GM23338 (cell line): ENCODE results near the gene CNOT1. TPM values are rescaled to one million over a fixed set of nuclear protein-coding genes. Genes with fewer than 3 reads are reported as not detected.

Experiments
- ATAC-seq: fragments of 200-7000 bp; cut with Tn5 transposase; 3 replicates; pipeline ENCODE4 v1.9.1; 2020
- DNase-seq: peaks from one replicate; pipeline ENCODE4 v3.0.0-alpha.2; 2015; ENCODE audit warnings: low spot score
- H2AFZ ChIP-seq: fragments of 200-600 bp; sonication (generic); 2 replicates; pipeline ENCODE4 v1.8.0; 2016; ENCODE audit warnings: antibody characterized with exemption, mild to moderate bottlenecking, moderate library complexity
- H3F3A ChIP-seq: fragments of 200-600 bp; sonication (generic); replicated peaks from 2 replicates; pipeline ENCODE4 v1.8.0; 2017; ENCODE audit warnings: antibody characterized with exemption, mixed run types, low read depth
- H3K27ac ChIP-seq: fragments of 200-600 bp; sonication (generic); 2 replicates; pipeline ENCODE4 v1.6.1; 2016; ENCODE audit warnings: low read depth
- H3K27me3 ChIP-seq: fragments of 200-600 bp; sonication (generic); 2 replicates; pipeline ENCODE4 v1.8.0; 2016; ENCODE audit warnings: mild to moderate bottlenecking, mixed run types, moderate library complexity; ENCODE audit not compliant: insufficient read depth
- H3K36me3 ChIP-seq: fragments of 200-600 bp; sonication (generic); 2 replicates; pipeline ENCODE4 v1.8.0; 2016; ENCODE audit warnings: mild to moderate bottlenecking; ENCODE audit not compliant: insufficient read depth
- H3K4me1 ChIP-seq: fragments of 200-600 bp; sonication (generic); 2 replicates; pipeline ENCODE4 v1.8.0; 2016; ENCODE audit warnings: mild to moderate bottlenecking, moderate library complexity; ENCODE audit not compliant: insufficient read depth
- H3K4me2 ChIP-seq: fragments of 200-600 bp; sonication (generic); 2 replicates; pipeline ENCODE4 v1.7.1; 2017; ENCODE audit warnings: mixed run types
- H3K4me3 ChIP-seq: fragments of 200-600 bp; sonication (generic); 2 replicates; pipeline ENCODE4 v1.6.1; 2016; ENCODE audit warnings: mixed run types
- H3K79me2 ChIP-seq: fragments of 200-600 bp; sonication (generic); replicated peaks from 2 replicates; pipeline ENCODE4 v1.8.0; 2017; ENCODE audit warnings: mild to moderate bottlenecking; ENCODE audit not compliant: insufficient read depth
- H3K9me2 ChIP-seq: fragments of 200-600 bp; sonication (generic); 2 replicates; pipeline ENCODE4 v1.8.0; 2017; ENCODE audit not compliant: insufficient read depth
- H4K20me1 ChIP-seq: fragments of 200-600 bp; sonication (generic); replicated peaks from 2 replicates; pipeline ENCODE4 v1.8.0; 2017; ENCODE audit warnings: mild to moderate bottlenecking; ENCODE audit not compliant: insufficient read depth
- H3K27ac Mint-ChIP-seq: 2 replicates; pipeline ENCODE4 v1.8.0; 2020; ENCODE audit warnings: inconsistent platforms, mild to moderate bottlenecking, moderate library complexity, mixed read lengths
- H3K27me3 Mint-ChIP-seq: 3 replicates; pipeline ENCODE4 v1.8.0; 2022; ENCODE audit warnings: low read depth, mild to moderate bottlenecking, moderate library complexity, mixed read lengths, inconsistent platforms; ENCODE audit not compliant: insufficient read depth, poor library complexity
- H3K36me3 Mint-ChIP-seq: 3 replicates; pipeline ENCODE4 v1.8.0; 2021; ENCODE audit warnings: low read depth, mild to moderate bottlenecking, inconsistent platforms, moderate library complexity, mixed read lengths
- H3K4me1 Mint-ChIP-seq: 3 replicates; pipeline ENCODE4 v1.8.0; 2020; ENCODE audit warnings: mild to moderate bottlenecking, inconsistent platforms, mixed read lengths
- H3K4me3 Mint-ChIP-seq: 3 replicates; pipeline ENCODE4 v1.8.0; 2021; ENCODE audit warnings: moderate library complexity, mild to moderate bottlenecking, inconsistent platforms, mixed read lengths
- H3K9me3 Mint-ChIP-seq: 3 replicates; pipeline ENCODE4 v1.8.0; 2020; ENCODE audit warnings: moderate library complexity, mild to moderate bottlenecking, inconsistent platforms, mixed read lengths
- CREB1 ChIP-seq: fragments of 250-450 bp; sonication (Bioruptor Pico); IDR thresholded peaks from 2 replicates; pipeline ENCODE4 v1.5.0; 2020; ENCODE audit warnings: low read depth, mild to moderate bottlenecking, moderate library complexity
- EZH2 ChIP-seq: fragments of 200-600 bp; sonication (generic); IDR thresholded peaks from one replicate; pipeline ENCODE4 v1.8.0; 2017; ENCODE audit warnings: antibody characterized with exemption, mild to moderate bottlenecking, low read depth; ENCODE audit not compliant: unreplicated experiment
- EZH2phosphoT487 ChIP-seq: fragments of 200-600 bp; sonication (generic); IDR thresholded peaks from one replicate; pipeline ENCODE4 v1.8.1; 2018; ENCODE audit warnings: antibody characterized with exemption; ENCODE audit not compliant: unreplicated experiment
- NANOG ChIP-seq: IDR thresholded peaks from 2 replicates; pipeline ENCODE4 v1.6.1; 2016; ENCODE audit warnings: antibody characterized with exemption, borderline replicate concordance
- POLR2AphosphoS5 ChIP-seq: IDR thresholded peaks from 2 replicates; pipeline ENCODE4 v1.6.1; 2016; ENCODE audit warnings: antibody characterized with exemption, low read depth
- STAT1 ChIP-seq: IDR thresholded peaks from one replicate; pipeline ENCODE4 v1.6.1; 2016; ENCODE audit warnings: antibody characterized with exemption; ENCODE audit not compliant: unreplicated experiment
- polyA plus RNA-seq: library from polyadenylated mRNA; unstranded; fragments of >200 nt; fragmentation: Nextera tagmentation; extraction: Ambion mirVana; gene quantifications from 2 replicates; pipeline ENCODE4 v1.2.1, GENCODE V29; 2016
- total RNA-seq: library from RNA; depleted of rRNA; stranded (reverse); fragments of >200 nt; shearing (Covaris generic); gene quantifications from 2 replicates; pipeline ENCODE4 v1.2.3, GENCODE V29; 2014
- TF ChIP-seq, protein P1 (sequence below): IDR thresholded peaks from 2 replicates; pipeline ENCODE4 v1.6.1; 2016; ENCODE audit warnings: antibody characterized with exemption
- TF ChIP-seq, protein P2 (sequence below): fragments of 250-450 bp; sonication (Bioruptor Pico); IDR thresholded peaks from 2 replicates; pipeline ENCODE4 v1.5.0; 2020; ENCODE audit warnings: mild to moderate bottlenecking, moderate library complexity

Gene CNOT1
- total and polyA plus RNA-seq, 2 experiments from 2014 or later = 59.2 to 298 TPM

DNA sequence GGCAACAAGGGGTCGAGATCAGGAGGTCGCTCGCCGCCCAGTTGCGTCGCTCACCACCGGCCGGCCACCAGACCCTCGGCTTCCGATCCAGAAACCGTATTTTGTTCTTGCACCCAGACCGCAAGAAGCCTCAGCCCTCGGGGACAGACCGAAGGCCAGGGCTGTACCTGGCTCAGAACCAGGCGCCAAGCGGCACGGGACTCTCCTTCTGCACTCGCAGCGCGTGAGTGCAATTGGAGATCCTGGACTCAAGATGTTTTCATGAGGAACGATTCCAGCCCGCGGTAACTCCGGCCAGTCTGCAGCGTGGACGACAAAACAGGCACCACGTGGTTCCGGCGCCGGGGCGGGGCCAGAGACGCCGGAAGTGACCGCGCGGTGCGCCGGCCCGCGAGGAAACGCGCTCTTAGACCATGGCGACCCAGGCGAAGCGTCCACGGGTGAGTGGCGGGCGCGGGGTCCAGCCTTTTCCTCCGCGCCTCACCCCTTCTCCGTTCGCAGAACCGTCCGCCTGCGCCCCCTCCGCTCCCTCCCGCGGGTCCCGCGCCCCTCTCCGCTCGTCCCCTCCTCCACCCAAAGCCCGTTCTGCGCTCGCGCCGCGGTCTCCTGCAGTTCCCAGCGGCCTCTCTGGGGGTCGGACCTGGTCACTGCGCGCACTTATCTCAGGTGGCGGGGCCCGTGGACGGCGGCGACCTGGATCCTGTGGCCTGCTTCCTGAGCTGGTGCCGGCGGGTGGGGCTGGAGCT lies 114.3 kb downstream of the CNOT1 start, which contains the start of gene SETD6:
TSS of gene SETD6 (plus strand) at position 393 of the 746 bp plus-strand sequence. CDS start at position 414, 21 bp downstream.
- ATAC-seq = peak; percentile 73
- no peaks in the 10 kb centered on the region for H3K9me2 ChIP-seq
- Mint-ChIP-seq H3K9me3 (no peaks in the 10 kb centered on the region), H3K36me3 (peaks cover 58% of the 10 kb centered on the region), H3K27me3 (peaks cover 33% of the 10 kb centered on the region), H3K27ac (peak within 1 kb of the TSS; percentile 99), H3K4me1 (peaks cover 29% of the 10 kb centered on the region), H3K4me3 (peak within 1 kb of the TSS; percentile 95)
- no peak for TF ChIP-seq EZH2
- TF ChIP-seq CREB1 (CRISPR knock-in tag) = peak; percentile 68
- TF ChIP-seq, protein P1, sequence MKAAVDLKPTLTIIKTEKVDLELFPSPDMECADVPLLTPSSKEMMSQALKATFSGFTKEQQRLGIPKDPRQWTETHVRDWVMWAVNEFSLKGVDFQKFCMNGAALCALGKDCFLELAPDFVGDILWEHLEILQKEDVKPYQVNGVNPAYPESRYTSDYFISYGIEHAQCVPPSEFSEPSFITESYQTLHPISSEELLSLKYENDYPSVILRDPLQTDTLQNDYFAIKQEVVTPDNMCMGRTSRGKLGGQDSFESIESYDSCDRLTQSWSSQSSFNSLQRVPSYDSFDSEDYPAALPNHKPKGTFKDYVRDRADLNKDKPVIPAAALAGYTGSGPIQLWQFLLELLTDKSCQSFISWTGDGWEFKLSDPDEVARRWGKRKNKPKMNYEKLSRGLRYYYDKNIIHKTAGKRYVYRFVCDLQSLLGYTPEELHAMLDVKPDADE = peak; percentile 37; the same call in 1 of the 2 replicates
- peak; percentile 80 for TF ChIP-seq POLR2AphosphoS5
- peak within 1 kb of the TSS; percentile 76; the same call in 1 of the 2 replicates for H2AFZ ChIP-seq
- peak within 1 kb of the TSS; percentile 78 for H3K4me3 ChIP-seq
- peaks cover 18% of the 10 kb centered on the region for H3K4me1 ChIP-seq
- peaks cover 34% of the 10 kb centered on the region for H3F3A ChIP-seq
- peaks cover 40% of the 10 kb centered on the region for H3K79me2 ChIP-seq
- H3K27ac ChIP-seq = peak within 1 kb of the TSS; percentile 87
- peak within 1 kb of the TSS; percentile 99 for H3K4me2 ChIP-seq
- H3K27me3 ChIP-seq = no peaks in the 10 kb centered on the region
- DNase-seq = peak; percentile 94
- H4K20me1 ChIP-seq = peaks cover 26% of the 10 kb centered on the region
- H3K36me3 ChIP-seq = peaks cover 36% of the 10 kb centered on the region

DNA sequence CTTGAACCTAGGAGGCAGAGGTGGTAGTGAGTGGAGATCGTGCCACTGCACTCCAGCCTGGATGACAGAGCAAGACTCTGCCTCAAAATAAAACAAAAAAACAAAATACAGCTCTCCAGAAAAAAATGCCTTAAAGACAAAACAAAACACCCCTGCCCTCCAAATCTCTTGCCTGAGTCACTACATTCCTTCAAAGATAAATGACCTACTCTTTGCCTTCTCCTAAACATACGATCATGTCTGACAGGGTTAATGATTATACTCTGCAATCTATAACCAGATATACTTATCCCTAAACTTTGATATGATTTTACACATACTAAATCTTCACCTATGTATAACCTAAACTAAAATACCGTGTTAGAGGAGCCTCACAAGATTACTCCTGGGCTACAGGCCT lies 115.8 kb downstream of the CNOT1 start:
- Histone ChIP-seq H3K4me1 (peaks cover 18% of the 10 kb centered on the region), H3K9me2 (no peaks in the 10 kb centered on the region), H3K27me3 (no peaks in the 10 kb centered on the region), H4K20me1 (peaks cover 11% of the 10 kb centered on the region), H2AFZ (no peak overlapping the region), H3K36me3 (peaks cover 22% of the 10 kb centered on the region; the same call in 1 of the 2 replicates), H3K4me3 (peak overlapping the region; percentile 78), H3K79me2 (peaks cover 40% of the 10 kb centered on the region), H3K4me2 (peak overlapping the region; percentile 99), H3K27ac (no peak overlapping the region), H3F3A (peaks cover 25% of the 10 kb centered on the region)
- peak overlapping the region; percentile 95; the same call in 2 of the 3 replicates for H3K4me3 Mint-ChIP-seq
- peaks cover 47% of the 10 kb centered on the region for H3K36me3 Mint-ChIP-seq
- TF ChIP-seq POLR2AphosphoS5 = no peak
- no peak for TF ChIP-seq STAT1
- no peak for TF ChIP-seq NANOG
- TF ChIP-seq, protein P2, sequence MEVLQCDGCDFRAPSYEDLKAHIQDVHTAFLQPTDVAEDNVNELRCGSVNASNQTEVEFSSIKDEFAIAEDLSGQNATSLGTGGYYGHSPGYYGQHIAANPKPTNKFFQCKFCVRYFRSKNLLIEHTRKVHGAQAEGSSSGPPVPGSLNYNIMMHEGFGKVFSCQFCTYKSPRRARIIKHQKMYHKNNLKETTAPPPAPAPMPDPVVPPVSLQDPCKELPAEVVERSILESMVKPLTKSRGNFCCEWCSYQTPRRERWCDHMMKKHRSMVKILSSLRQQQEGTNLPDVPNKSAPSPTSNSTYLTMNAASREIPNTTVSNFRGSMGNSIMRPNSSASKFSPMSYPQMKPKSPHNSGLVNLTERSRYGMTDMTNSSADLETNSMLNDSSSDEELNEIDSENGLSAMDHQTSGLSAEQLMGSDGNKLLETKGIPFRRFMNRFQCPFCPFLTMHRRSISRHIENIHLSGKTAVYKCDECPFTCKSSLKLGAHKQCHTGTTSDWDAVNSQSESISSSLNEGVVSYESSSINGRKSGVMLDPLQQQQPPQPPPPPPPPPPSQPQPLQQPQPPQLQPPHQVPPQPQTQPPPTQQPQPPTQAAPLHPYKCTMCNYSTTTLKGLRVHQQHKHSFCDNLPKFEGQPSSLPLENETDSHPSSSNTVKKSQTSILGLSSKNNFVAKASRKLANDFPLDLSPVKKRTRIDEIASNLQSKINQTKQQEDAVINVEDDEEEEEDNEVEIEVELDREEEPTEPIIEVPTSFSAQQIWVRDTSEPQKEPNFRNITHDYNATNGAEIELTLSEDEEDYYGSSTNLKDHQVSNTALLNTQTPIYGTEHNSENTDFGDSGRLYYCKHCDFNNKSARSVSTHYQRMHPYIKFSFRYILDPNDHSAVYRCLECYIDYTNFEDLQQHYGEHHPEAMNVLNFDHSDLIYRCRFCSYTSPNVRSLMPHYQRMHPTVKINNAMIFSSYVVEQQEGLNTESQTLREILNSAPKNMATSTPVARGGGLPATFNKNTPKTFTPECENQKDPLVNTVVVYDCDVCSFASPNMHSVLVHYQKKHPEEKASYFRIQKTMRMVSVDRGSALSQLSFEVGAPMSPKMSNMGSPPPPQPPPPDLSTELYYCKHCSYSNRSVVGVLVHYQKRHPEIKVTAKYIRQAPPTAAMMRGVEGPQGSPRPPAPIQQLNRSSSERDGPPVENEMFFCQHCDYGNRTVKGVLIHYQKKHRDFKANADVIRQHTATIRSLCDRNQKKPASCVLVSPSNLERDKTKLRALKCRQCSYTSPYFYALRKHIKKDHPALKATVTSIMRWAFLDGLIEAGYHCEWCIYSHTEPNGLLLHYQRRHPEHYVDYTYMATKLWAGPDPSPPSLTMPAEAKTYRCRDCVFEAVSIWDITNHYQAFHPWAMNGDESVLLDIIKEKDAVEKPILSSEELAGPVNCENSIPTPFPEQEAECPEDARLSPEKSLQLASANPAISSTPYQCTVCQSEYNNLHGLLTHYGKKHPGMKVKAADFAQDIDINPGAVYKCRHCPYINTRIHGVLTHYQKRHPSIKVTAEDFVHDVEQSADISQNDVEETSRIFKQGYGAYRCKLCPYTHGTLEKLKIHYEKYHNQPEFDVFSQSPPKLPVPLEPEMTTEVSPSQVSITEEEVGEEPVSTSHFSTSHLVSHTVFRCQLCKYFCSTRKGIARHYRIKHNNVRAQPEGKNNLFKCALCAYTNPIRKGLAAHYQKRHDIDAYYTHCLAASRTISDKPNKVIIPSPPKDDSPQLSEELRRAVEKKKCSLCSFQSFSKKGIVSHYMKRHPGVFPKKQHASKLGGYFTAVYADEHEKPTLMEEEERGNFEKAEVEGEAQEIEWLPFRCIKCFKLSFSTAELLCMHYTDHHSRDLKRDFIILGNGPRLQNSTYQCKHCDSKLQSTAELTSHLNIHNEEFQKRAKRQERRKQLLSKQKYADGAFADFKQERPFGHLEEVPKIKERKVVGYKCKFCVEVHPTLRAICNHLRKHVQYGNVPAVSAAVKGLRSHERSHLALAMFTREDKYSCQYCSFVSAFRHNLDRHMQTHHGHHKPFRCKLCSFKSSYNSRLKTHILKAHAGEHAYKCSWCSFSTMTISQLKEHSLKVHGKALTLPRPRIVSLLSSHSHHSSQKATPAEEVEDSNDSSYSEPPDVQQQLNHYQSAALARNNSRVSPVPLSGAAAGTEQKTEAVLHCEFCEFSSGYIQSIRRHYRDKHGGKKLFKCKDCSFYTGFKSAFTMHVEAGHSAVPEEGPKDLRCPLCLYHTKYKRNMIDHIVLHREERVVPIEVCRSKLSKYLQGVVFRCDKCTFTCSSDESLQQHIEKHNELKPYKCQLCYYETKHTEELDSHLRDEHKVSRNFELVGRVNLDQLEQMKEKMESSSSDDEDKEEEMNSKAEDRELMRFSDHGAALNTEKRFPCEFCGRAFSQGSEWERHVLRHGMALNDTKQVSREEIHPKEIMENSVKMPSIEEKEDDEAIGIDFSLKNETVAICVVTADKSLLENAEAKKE (CRISPR knock-in tag) = no peak
- no peak for TF ChIP-seq EZH2phosphoT487
- no peak for TF ChIP-seq CREB1 (CRISPR knock-in tag)
- ATAC-seq = no peak
- H3K27ac Mint-ChIP-seq = no peak overlapping the region
- no peak for DNase-seq
- peaks cover 31% of the 10 kb centered on the region for H3K4me1 Mint-ChIP-seq
- peaks cover 38% of the 10 kb centered on the region for H3K27me3 Mint-ChIP-seq
- no peaks in the 10 kb centered on the region for H3K9me3 Mint-ChIP-seq
